Vagina (tissue), 2 donors: Measurements from ENCODE around the gene MRPL54. TPM values are rescaled to one million over a fixed set of nuclear protein-coding genes. Genes with fewer than 3 reads are reported as not detected.

ENCODE experiments used
- DNase-seq, 2 donors: peaks; one replicate each; pipeline ENCODE4 v3.0.0-alpha.2; 2017; ENCODE audit errors: extremely low spot score in 2 of 2
- H3K27ac ChIP-seq: fragments of 200-600 bp; sonication (generic); one replicate; pipeline ENCODE4 v1.5.1; 2019
- H3K27me3 ChIP-seq: fragments of 200-600 bp; sonication (generic); one replicate; pipeline ENCODE4 v1.5.1; 2019
- H3K36me3 ChIP-seq, 2 donors: fragments of 200-600 bp; sonication (generic); one replicate each; pipeline ENCODE4 v1.5.1; 2017 to 2019
- H3K4me1 ChIP-seq: fragments of 200-600 bp; sonication (generic); one replicate; pipeline ENCODE4 v1.5.1; 2019
- H3K4me3 ChIP-seq, 2 donors: fragments of 200-600 bp; sonication (generic); 1 replicate in 1 of 2; 2 replicates in 1 of 2; pipeline ENCODE4 v1.5.1; 2016 to 2019
- H3K9me3 ChIP-seq: fragments of 200-600 bp; sonication (generic); one replicate; pipeline ENCODE4 v1.5.1; 2019
- POLR2A ChIP-seq, 2 donors: fragments of 450-650 bp; IDR thresholded peaks; one replicate each; pipeline ENCODE4 v1.6.1; 2017; ENCODE audit warnings: antibody characterized with exemption in 2 of 2, mild to moderate bottlenecking in 2 of 2, moderate library complexity in 2 of 2
- POLR2AphosphoS5 ChIP-seq, 2 donors: sonication (generic); formaldehyde crosslinking; IDR thresholded peaks; one replicate each; pipeline ENCODE4 v1.9.0; 2017; ENCODE audit warnings: antibody characterized with exemption in 2 of 2, mild to moderate bottlenecking in 2 of 2, low read depth in 1 of 2; ENCODE audit not compliant: insufficient read depth in 1 of 2
- intact Hi-C: fragments of 100-400 bp; cut with DNase I; formaldehyde crosslinking; loops from one replicate; pipeline ENCODE4 v1.15.1; 2023
- total RNA-seq: library from RNA; depleted of rRNA; stranded (reverse); fragments of >200 nt; gene quantifications from one replicate; pipeline ENCODE4 v1.2.3, GENCODE V29; 2016
- TF ChIP-seq, protein P1 (sequence below), 3 experiments: fragments of 450-650 bp in 2 of 3; fragments of 200-600 bp in 1 of 3; sonication (generic) in 1 of 3; IDR thresholded peaks; one replicate each; pipeline ENCODE4 v1.5.1; 2017 to 2019; ENCODE audit warnings: antibody characterized with exemption in 3 of 3, mild to moderate bottlenecking in 2 of 3, moderate library complexity in 2 of 3

Gene MRPL54
- total RNA-seq, 1 donor from 2014 or later, result 30.4 TPM

DNA sequence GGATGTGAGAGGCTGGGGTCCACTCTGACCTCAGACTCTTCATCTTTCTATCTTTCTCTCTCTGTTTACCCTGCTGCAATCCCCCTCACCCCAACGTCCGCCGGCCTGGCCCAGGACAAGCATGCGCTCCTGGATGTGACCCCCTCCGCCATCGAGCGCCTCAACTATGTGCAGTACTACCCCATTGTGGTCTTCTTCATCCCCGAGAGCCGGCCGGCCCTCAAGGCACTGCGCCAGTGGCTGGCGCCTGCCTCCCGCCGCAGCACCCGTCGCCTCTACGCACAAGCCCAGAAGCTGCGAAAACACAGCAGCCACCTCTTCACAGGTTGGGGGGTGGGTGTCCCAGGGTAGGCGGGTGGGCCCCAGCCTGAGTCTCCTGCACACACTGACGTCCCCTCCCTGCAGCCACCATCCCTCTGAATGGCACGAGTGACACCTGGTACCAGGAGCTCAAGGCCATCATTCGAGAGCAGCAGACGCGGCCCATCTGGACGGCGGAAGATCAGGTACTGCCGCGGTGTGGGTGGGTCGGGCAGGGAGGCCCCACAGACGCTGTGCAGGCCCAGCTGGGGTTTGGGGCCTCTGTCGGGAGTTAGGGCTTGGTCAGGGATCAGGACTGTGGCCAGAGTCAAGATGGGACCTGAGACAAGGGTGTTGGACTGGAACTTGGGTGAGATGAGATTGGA lies 16.0 kb upstream of the MRPL54 start:
- no peaks in the 10 kb centered on the region for H3K4me1 ChIP-seq
- H3K9me3 ChIP-seq, result no peaks in the 10 kb centered on the region
- peaks cover 0 to 18% of the 10 kb centered on the region in 2 donors for H3K36me3 ChIP-seq
- intact Hi-C loops, result no loop called here
- no peak for TF ChIP-seq POLR2AphosphoS5 (IDR thresholded peaks at IDR 0.05; ENCODE audit: insufficient read depth in 1 of 2, low read depth in 1 of 2)
- TF ChIP-seq POLR2A (IDR thresholded peaks at IDR 0.05), result no peak
- TF ChIP-seq, protein P1, sequence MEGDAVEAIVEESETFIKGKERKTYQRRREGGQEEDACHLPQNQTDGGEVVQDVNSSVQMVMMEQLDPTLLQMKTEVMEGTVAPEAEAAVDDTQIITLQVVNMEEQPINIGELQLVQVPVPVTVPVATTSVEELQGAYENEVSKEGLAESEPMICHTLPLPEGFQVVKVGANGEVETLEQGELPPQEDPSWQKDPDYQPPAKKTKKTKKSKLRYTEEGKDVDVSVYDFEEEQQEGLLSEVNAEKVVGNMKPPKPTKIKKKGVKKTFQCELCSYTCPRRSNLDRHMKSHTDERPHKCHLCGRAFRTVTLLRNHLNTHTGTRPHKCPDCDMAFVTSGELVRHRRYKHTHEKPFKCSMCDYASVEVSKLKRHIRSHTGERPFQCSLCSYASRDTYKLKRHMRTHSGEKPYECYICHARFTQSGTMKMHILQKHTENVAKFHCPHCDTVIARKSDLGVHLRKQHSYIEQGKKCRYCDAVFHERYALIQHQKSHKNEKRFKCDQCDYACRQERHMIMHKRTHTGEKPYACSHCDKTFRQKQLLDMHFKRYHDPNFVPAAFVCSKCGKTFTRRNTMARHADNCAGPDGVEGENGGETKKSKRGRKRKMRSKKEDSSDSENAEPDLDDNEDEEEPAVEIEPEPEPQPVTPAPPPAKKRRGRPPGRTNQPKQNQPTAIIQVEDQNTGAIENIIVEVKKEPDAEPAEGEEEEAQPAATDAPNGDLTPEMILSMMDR (IDR thresholded peaks at IDR 0.05), result no peak
- H3K27ac ChIP-seq, result no peak overlapping the region
- no peak for DNase-seq
- no peaks in the 10 kb centered on the region for H3K27me3 ChIP-seq
- no peak overlapping the region for H3K4me3 ChIP-seq

DNA sequence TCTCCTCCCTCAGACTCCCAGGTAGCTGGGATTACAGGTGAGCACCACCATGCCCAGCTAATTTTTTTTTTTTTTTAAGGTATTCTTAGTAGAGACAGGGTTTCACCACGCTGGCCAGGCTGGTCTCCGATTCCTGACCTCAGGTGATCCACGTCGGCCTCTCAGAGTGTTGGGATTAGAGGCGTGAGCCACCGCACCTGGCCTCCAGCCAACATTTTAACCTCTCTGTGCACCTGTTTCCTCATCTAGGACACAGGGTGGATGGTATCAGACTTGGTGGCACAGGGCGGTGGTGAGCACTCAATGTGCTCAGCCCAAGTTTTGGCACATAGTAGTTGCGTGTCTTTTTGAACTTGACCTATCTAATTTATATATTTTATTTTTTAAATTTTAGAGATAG lies 13.5 kb upstream of the MRPL54 start:
- H3K27me3 ChIP-seq, result no peaks in the 10 kb centered on the region
- H3K9me3 ChIP-seq, result no peaks in the 10 kb centered on the region
- DNase-seq, result no peak
- intact Hi-C loops, result no loop called here
- H3K4me3 ChIP-seq, result no peak overlapping the region
- H3K27ac ChIP-seq, result no peak overlapping the region
- no peak for TF ChIP-seq POLR2A (IDR thresholded peaks at IDR 0.05)
- no peak for TF ChIP-seq POLR2AphosphoS5 (IDR thresholded peaks at IDR 0.05; ENCODE audit: insufficient read depth in 1 of 2, low read depth in 1 of 2)
- TF ChIP-seq, protein P1 (IDR thresholded peaks at IDR 0.05), result no peak
- H3K4me1 ChIP-seq, result no peaks in the 10 kb centered on the region
- H3K36me3 ChIP-seq, result peaks cover 0 to 41% of the 10 kb centered on the region in 2 donors

DNA sequence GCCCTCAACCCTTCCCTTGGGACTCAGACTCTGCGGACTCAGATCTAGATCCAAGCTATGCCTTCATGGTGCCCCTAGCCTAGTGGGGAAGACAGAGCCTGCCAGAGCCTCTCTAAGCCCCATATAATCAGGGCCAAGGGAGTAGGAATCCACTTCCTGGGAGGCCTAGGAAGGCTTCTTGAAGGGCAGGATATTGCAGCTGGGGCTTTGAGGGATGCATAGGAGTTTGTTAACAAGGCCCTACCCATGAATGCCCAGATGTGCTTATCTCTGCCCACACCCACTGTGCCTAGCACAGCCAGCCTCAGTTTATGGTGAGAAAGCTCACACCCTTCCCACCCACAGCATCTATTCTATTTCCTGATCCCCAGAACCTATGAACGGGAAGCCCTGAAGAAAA lies 12.3 kb upstream of the MRPL54 start:
- DNase-seq, result no peak
- intact Hi-C loops, result no loop called here
- Histone ChIP-seq H3K4me1 (no peaks in the 10 kb centered on the region), H3K9me3 (no peaks in the 10 kb centered on the region), H3K27me3 (no peaks in the 10 kb centered on the region), H3K27ac (no peak overlapping the region), H3K4me3 (no peak overlapping the region), H3K36me3 (peaks cover 0 to 45% of the 10 kb centered on the region in 2 donors)
- no peak for TF ChIP-seq POLR2A (IDR thresholded peaks at IDR 0.05)
- TF ChIP-seq, protein P1 (IDR thresholded peaks at IDR 0.05), result no peak
- TF ChIP-seq POLR2AphosphoS5 (IDR thresholded peaks at IDR 0.05; ENCODE audit: insufficient read depth in 1 of 2, low read depth in 1 of 2), result no peak

DNA sequence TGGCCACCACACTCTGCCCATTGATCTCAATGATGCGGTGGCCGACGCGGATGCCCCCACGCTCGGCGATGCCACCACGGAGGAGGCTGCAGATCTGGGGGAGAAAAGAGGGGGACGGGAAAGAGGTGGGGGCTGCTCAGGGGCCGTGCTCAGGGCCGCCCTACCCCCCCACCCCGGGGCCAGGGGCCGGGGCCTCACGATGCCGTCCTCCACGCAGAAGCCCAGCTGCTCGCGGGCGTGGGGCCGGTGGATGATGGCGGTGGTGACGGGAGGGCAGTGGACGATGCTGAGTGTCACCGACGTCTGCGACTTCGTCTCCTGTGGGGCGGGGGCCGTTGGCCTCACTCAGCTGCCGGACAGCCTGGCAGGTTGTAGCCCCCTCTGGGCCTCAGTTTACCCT lies 11.2 kb upstream of the MRPL54 start:
- TF ChIP-seq POLR2AphosphoS5 (IDR thresholded peaks at IDR 0.05; ENCODE audit: insufficient read depth in 1 of 2, low read depth in 1 of 2) (no peak), POLR2A (IDR thresholded peaks at IDR 0.05) (no peak)
- TF ChIP-seq, protein P1 (IDR thresholded peaks at IDR 0.05), result no peak
- peaks cover 0 to 45% of the 10 kb centered on the region in 2 donors for H3K36me3 ChIP-seq
- no peaks in the 10 kb centered on the region for H3K27me3 ChIP-seq
- H3K9me3 ChIP-seq, result no peaks in the 10 kb centered on the region
- no peaks in the 10 kb centered on the region for H3K4me1 ChIP-seq
- no peak for DNase-seq
- intact Hi-C loops, result no loop called here
- H3K27ac ChIP-seq, result no peak overlapping the region
- no peak overlapping the region for H3K4me3 ChIP-seq

DNA sequence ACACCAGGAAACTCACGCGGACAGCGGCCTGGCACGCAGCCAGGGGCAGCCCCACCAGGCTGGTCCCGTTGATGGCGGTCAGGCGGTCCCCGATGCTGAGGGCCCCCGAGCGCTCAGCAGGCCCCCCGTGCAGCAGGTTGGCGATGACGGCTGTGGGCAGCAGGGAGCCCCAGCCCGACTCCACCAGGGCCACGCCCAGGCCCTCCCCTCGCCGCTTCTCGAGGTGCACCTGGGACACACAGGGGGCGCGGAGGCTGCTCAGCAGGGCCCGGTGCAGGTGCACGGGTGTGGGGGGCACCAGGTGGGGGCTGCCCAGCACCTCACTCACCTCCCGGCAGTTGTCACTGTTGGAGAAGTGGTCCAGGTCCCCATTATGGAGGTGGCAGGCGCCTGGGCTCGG lies 10.0 kb upstream of the MRPL54 start:
- TF ChIP-seq POLR2A (IDR thresholded peaks at IDR 0.05) (no peak), POLR2AphosphoS5 (IDR thresholded peaks at IDR 0.05; ENCODE audit: insufficient read depth in 1 of 2, low read depth in 1 of 2) (no peak)
- TF ChIP-seq, protein P1 (IDR thresholded peaks at IDR 0.05), result no peak
- peak in 1 of 2 donors; percentile 92 for DNase-seq
- no peaks in the 10 kb centered on the region for H3K4me1 ChIP-seq
- H3K27me3 ChIP-seq, result no peaks in the 10 kb centered on the region
- H3K27ac ChIP-seq, result no peak overlapping the region
- H3K36me3 ChIP-seq, result peaks cover 0 to 50% of the 10 kb centered on the region in 2 donors
- H3K4me3 ChIP-seq, result no peak overlapping the region
- intact Hi-C loops, result no loop called here
- H3K9me3 ChIP-seq, result no peaks in the 10 kb centered on the region
